CD4-positive, CD25-positive, alpha-beta regulatory T cell (primary cell): ENCODE data around the gene PCED1A. TPM values are rescaled to one million over a fixed set of nuclear protein-coding genes. Genes with fewer than 3 reads are reported as not detected.

Experiments used
- ATAC-seq, 2 donors: fragments of 150-1000 bp; cut with Tn5 transposase; one replicate each; pipeline ENCODE4 v1.10.0; 2021; ENCODE audit warnings: low read depth in 2 of 2, moderate number of reproducible peaks in 2 of 2, moderate library complexity in 1 of 2
- DNase-seq, 3 donors: peaks; one replicate each; pipeline versions ENCODE4 v3.0.0 to v3.0.0-alpha.2; 2012 to 2022; ENCODE audit warnings: mixed read lengths in 1 of 3
- H3K27ac ChIP-seq: one replicate; pipeline ENCODE4 v1.7.0; 2013; ENCODE audit warnings: mild to moderate bottlenecking, low read length; ENCODE audit not compliant: insufficient read depth, poor library complexity, severe bottlenecking
- H3K27me3 ChIP-seq: one replicate; pipeline ENCODE4 v1.7.0; 2013; ENCODE audit warnings: low read length; ENCODE audit not compliant: control insufficient read depth, insufficient read depth
- H3K36me3 ChIP-seq: one replicate; pipeline ENCODE4 v1.7.0; 2013; ENCODE audit warnings: mild to moderate bottlenecking, low read length, moderate library complexity; ENCODE audit not compliant: control insufficient read depth, insufficient read depth
- H3K4me1 ChIP-seq: 2 replicates; pipeline ENCODE4 v1.7.0; 2013; ENCODE audit warnings: mild to moderate bottlenecking, low read length; ENCODE audit not compliant: insufficient read depth, control insufficient read depth, poor library complexity, severe bottlenecking
- H3K4me3 ChIP-seq: one replicate; pipeline ENCODE4 v1.7.0; 2013; ENCODE audit warnings: low read depth, mild to moderate bottlenecking, low read length, moderate library complexity
- H3K9me3 ChIP-seq, 2 experiments: 1 replicate in 1 of 2; 2 replicates in 1 of 2; pipeline ENCODE4 v1.7.0; 2013; ENCODE audit warnings: low read length in 2 of 2, mild to moderate bottlenecking in 1 of 2, moderate library complexity in 1 of 2; ENCODE audit not compliant: control insufficient read depth in 2 of 2
- H3K27ac Mint-ChIP-seq, 3 donors: one replicate each; pipeline ENCODE4 v1.8.0; 2020 to 2022; ENCODE audit warnings: mild to moderate bottlenecking in 3 of 3, mixed read lengths in 3 of 3, moderate library complexity in 2 of 3
- H3K27me3 Mint-ChIP-seq: one replicate; pipeline ENCODE4 v1.8.0; 2022; ENCODE audit warnings: mild to moderate bottlenecking, mixed read lengths
- H3K36me3 Mint-ChIP-seq: one replicate; pipeline ENCODE4 v1.8.0; 2020; ENCODE audit warnings: mixed read lengths
- H3K4me1 Mint-ChIP-seq, 4 donors: one replicate each; pipeline ENCODE4 v1.8.0; 2020 to 2022; ENCODE audit warnings: mixed read lengths in 4 of 4, mild to moderate bottlenecking in 1 of 4
- H3K4me3 Mint-ChIP-seq, 4 donors: one replicate each; pipeline ENCODE4 v1.8.0; 2020 to 2022; ENCODE audit warnings: mild to moderate bottlenecking in 4 of 4, mixed read lengths in 4 of 4, moderate library complexity in 3 of 4
- H3K9me3 Mint-ChIP-seq, 7 donors: one replicate each; pipeline ENCODE4 v1.8.0; 2020 to 2022; ENCODE audit warnings: mixed read lengths in 7 of 7, mild to moderate bottlenecking in 3 of 7, moderate library complexity in 2 of 7
- polyA plus RNA-seq, 4 donors: library from polyadenylated mRNA; unstranded; fragments of 300-500 nt; fragmentation: Illumina TruSeq; gene quantifications; one replicate each; pipeline ENCODE4 v1.2.3, GENCODE V29; 2021
- total RNA-seq: library from RNA; stranded (reverse); gene quantifications from one replicate; pipeline ENCODE4 v1.2.3, GENCODE V29; 2022

PCED1A gene
- total and polyA plus RNA-seq, 5 donors from 2014 or later, result 17.8 to 47.2 (median 19.8) TPM

DNA sequence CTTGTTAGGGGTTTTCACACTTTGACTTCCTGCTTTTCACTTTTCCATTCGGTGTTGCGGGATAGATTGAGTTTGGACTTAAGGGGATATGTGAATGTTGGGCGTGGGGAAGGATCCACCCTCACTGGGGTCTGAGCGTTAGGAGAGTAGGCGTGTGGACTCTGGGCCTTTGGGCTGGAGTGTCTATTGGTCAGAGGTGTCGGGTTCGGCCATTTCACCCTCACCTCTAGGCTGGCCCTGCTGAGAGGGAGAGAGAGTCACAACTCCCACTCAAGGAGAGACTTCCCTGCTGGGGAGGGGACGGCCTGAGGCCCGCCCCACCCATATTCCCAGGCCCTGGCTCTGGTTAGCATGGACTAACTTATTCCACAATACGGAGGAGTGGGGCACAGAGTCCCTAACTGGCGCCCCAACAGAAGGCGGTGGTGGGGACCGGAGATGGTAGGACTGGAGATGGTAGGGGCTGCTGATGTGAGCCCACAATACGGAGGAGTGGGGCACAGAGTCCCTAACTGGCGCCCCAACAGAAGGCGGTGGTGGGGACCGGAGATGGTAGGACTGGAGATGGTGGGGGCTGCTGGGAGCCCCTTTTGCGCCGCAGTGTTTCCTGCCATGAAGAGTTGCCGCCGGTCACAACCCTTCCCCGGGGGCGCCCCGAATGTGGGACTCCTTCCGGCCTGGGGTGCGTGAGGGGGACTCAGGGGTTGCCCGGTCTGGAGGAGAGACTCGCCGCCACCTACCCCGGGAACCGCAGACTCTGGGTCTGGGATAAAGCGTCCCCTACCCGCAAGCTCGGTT, 31.4 kb upstream of the PCED1A start:
- Mint-ChIP-seq H3K27ac (peak overlapping the region in 2 of 3 donors; percentile 89 to 90), H3K27me3 (peaks cover 4% of the 10 kb centered on the region), H3K4me1 (peaks cover 17 to 51% (median 32%) of the 10 kb centered on the region in 4 donors), H3K36me3 (no peaks in the 10 kb centered on the region), H3K9me3 (no peaks in the 10 kb centered on the region), H3K4me3 (peak overlapping the region; percentile 93 to 96 (median 95))
- Histone ChIP-seq H3K27me3 (no peaks in the 10 kb centered on the region), H3K9me3 (no peaks in the 10 kb centered on the region), H3K36me3 (no peaks in the 10 kb centered on the region), H3K27ac (no peak overlapping the region), H3K4me3 (peak overlapping the region; percentile 86), H3K4me1 (peaks cover 39% of the 10 kb centered on the region)
- ATAC-seq, result no peak
- no peak for DNase-seq

DNA sequence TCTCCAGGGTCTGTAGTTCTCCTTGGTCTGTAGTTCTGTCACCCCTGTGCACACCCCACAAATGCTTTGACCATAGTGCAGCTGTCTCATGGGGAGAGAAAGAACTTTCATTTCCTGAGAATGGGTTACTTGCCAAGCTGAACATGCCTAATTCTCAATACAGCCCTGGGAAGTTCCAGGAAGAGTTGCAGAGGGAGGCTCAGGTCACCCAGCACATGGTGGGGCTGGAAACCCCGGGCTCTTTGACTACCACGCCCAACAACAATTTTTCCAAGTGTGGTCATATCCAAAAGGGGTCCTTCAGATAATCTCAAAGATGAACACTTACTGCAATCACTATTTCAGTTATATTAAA, 30.6 kb upstream of the PCED1A start:
- H3K27me3 Mint-ChIP-seq, result peaks cover 4% of the 10 kb centered on the region
- Histone ChIP-seq H3K4me1 (peaks cover 37% of the 10 kb centered on the region), H3K4me3 (no peak overlapping the region), H3K9me3 (no peaks in the 10 kb centered on the region), H3K36me3 (no peaks in the 10 kb centered on the region), H3K27me3 (no peaks in the 10 kb centered on the region), H3K27ac (no peak overlapping the region)
- H3K36me3 Mint-ChIP-seq, result peaks cover under 1% of the 10 kb centered on the region
- peaks cover 16 to 50% (median 29%) of the 10 kb centered on the region in 4 donors for H3K4me1 Mint-ChIP-seq
- peak overlapping the region in 2 of 4 donors; percentile 67 to 93 for H3K4me3 Mint-ChIP-seq
- DNase-seq (no peak), ATAC-seq (no peak)
- peak overlapping the region in 1 of 3 donors; percentile 89 for H3K27ac Mint-ChIP-seq
- no peaks in the 10 kb centered on the region for H3K9me3 Mint-ChIP-seq

DNA sequence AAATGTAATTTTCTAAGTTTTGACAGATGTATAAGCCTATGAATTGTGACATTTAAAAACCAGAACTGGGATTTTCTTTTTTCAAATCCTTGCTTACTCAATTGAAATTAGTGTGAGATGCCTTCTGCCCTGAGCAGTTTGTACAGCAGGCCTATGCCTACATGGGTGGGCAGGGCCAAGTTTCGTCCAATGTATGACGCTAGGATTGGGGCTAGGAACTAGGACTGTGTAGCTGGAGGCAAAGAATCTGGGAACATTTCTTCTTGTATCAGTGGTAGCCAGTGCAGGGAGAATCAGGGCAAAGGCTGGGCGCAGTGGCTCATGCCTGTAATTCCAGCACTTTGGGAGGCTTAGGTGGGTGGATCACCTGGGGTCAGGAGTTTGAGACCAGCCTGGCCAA, 28.9 kb upstream of the PCED1A start:
- no peak overlapping the region for H3K4me3 Mint-ChIP-seq
- no peak overlapping the region for H3K27ac ChIP-seq
- no peaks in the 10 kb centered on the region for H3K9me3 ChIP-seq
- no peak overlapping the region for H3K27ac Mint-ChIP-seq
- no peak overlapping the region for H3K4me3 ChIP-seq
- H3K36me3 ChIP-seq, result peaks cover 5% of the 10 kb centered on the region
- peaks cover 4% of the 10 kb centered on the region for H3K27me3 Mint-ChIP-seq
- peaks cover 20% of the 10 kb centered on the region for H3K4me1 ChIP-seq
- H3K9me3 Mint-ChIP-seq, result no peaks in the 10 kb centered on the region
- no peaks in the 10 kb centered on the region for H3K27me3 ChIP-seq
- peaks cover 5 to 47% (median 18%) of the 10 kb centered on the region in 4 donors for H3K4me1 Mint-ChIP-seq
- no peak for ATAC-seq
- DNase-seq, result no peak
- H3K36me3 Mint-ChIP-seq, result peaks cover 11% of the 10 kb centered on the region

DNA sequence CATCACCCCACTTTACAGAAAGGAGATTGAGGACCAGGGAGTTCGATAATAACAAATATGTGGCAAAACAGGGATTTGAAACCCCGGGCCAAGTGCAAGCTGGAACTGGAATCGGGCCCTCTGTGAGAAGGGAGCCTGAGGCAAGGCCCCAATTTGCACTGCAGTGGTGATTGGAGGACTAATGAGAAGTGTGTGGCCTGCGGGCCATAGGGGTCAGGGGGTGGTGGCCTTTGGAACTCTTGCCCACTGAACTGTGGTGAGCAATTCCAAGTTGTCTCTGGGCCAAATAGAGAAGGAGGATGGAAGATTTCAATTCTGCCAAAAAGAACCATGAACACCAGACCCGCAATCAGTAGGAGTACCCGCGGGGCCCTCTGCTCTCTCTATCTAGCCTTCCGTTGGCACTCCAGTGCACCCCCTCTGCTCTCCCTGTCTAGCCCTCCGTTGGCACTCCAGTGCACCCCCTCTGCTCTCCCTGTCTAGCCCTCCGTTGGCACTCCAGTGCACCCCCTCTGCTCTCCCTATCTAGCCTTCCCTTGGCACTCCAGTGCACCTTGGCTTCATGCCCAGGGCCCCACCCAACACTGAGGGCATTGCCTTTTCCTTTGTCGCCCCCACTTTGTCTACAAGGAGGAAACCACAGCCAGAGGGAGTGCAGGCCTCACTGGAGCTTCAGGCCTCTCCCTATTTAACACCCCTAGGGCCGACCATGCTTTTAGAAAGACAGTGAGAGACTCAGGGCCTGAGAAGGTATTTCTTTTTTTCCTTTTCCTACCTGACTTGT, 26.8 kb upstream of the PCED1A start:
- H3K4me1 ChIP-seq, result peaks cover 4% of the 10 kb centered on the region
- no peaks in the 10 kb centered on the region for H3K9me3 ChIP-seq
- H3K27me3 Mint-ChIP-seq, result peaks cover 4% of the 10 kb centered on the region
- H3K36me3 Mint-ChIP-seq, result peaks cover 11% of the 10 kb centered on the region
- no peak overlapping the region for H3K4me3 ChIP-seq
- no peaks in the 10 kb centered on the region for H3K27me3 ChIP-seq
- DNase-seq (no peak), ATAC-seq (no peak)
- peaks cover 5% of the 10 kb centered on the region for H3K36me3 ChIP-seq
- peak overlapping the region in 2 of 3 donors; percentile 62 for H3K27ac Mint-ChIP-seq
- peak overlapping the region in 1 of 4 donors; percentile 88 for H3K4me3 Mint-ChIP-seq
- no peaks in the 10 kb centered on the region for H3K9me3 Mint-ChIP-seq
- peaks cover 5 to 41% (median 15%) of the 10 kb centered on the region in 4 donors for H3K4me1 Mint-ChIP-seq
- H3K27ac ChIP-seq, result no peak overlapping the region

DNA sequence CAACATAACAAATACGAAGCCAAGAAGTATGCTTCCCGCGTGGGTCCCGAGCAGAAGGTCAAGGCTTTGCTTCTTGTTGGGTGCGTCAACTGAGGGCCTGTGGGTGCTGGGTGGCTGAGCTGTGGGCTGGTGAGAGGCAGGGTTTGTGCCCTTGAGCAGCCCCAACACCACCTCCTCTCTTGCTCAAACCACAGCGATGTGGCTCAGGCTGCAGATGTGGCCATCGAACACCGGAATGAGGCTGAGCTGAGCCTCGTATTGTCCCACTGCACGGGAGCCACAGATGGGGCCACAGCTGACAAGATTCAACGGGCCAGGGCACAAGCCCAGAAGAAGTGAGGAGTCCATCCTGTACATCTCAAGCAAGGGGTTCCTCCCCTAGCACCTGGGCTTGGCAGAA, 25.8 kb upstream of the PCED1A start:
- H3K4me1 Mint-ChIP-seq, result peaks cover 0 to 36% (median 10%) of the 10 kb centered on the region in 4 donors
- peak overlapping the region in 2 of 3 donors; percentile 62 to 93 for H3K27ac Mint-ChIP-seq
- no peak for ATAC-seq
- no peaks in the 10 kb centered on the region for H3K27me3 Mint-ChIP-seq
- Histone ChIP-seq H3K27ac (no peak overlapping the region), H3K4me1 (no peaks in the 10 kb centered on the region), H3K27me3 (no peaks in the 10 kb centered on the region), H3K4me3 (no peak overlapping the region), H3K9me3 (no peaks in the 10 kb centered on the region), H3K36me3 (peaks cover 13% of the 10 kb centered on the region)
- DNase-seq, result no peak
- H3K4me3 Mint-ChIP-seq, result peak overlapping the region in 1 of 4 donors; percentile 10
- H3K9me3 Mint-ChIP-seq, result no peaks in the 10 kb centered on the region
- peaks cover 13% of the 10 kb centered on the region for H3K36me3 Mint-ChIP-seq

DNA sequence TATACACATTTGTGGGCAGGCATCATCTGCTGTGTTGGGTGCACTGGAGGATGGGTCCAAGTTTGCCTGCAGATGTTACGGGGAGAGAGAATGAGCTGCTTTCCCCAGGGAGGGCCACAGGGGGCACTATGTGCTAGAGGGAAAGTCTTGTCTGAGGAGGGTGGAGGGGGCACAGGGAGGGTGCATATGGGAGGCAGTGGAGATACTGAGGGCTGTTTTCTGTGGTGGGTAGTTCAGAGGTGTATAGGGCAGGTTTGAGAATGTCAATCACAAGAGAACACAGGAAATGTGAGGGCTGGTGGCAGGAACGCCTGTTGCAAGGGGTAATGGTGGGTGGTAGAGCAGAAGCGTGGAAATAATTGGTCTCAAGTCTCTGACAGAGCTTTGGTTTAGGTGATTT, 25.2 kb upstream of the PCED1A start:
- Histone ChIP-seq H3K4me1 (no peaks in the 10 kb centered on the region), H3K9me3 (no peaks in the 10 kb centered on the region), H3K36me3 (peaks cover 17% of the 10 kb centered on the region), H3K4me3 (no peak overlapping the region), H3K27me3 (no peaks in the 10 kb centered on the region), H3K27ac (no peak overlapping the region)
- ATAC-seq, result peak; percentile 37 to 42
- peaks cover 18% of the 10 kb centered on the region for H3K36me3 Mint-ChIP-seq
- no peaks in the 10 kb centered on the region for H3K27me3 Mint-ChIP-seq
- peak in 2 of 3 donors; percentile 19 to 60 for DNase-seq
- no peaks in the 10 kb centered on the region for H3K9me3 Mint-ChIP-seq
- H3K4me1 Mint-ChIP-seq, result peaks cover 0 to 32% (median 10%) of the 10 kb centered on the region in 4 donors
- H3K4me3 Mint-ChIP-seq, result peak overlapping the region in 3 of 4 donors; percentile 10 to 59 (median 57)
- H3K27ac Mint-ChIP-seq, result peak overlapping the region in 2 of 3 donors; percentile 84 to 93

DNA sequence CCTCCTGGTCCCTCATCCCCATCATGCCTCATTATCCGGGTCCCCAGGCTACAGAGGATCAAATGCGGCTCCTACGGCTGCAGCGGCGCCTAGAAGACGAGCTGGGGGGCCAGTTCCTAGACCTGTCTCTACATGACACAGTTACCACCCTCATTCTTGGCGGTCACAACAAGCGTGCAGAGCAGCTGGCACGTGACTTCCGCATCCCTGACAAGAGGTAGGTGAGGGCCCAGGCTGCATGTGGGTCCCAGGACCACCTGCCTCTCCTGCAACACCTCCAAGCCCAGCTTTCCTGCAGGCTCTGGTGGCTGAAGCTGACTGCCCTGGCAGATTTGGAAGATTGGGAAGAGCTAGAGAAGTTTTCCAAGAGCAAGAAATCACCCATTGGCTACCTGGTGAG, 24.6 kb upstream of the PCED1A start:
- Histone ChIP-seq H3K9me3 (no peaks in the 10 kb centered on the region), H3K27me3 (no peaks in the 10 kb centered on the region), H3K4me1 (no peaks in the 10 kb centered on the region), H3K4me3 (no peak overlapping the region), H3K27ac (no peak overlapping the region), H3K36me3 (peaks cover 20% of the 10 kb centered on the region)
- peak overlapping the region in 1 of 4 donors; percentile 50 for H3K4me3 Mint-ChIP-seq
- no peaks in the 10 kb centered on the region for H3K27me3 Mint-ChIP-seq
- H3K27ac Mint-ChIP-seq, result peak overlapping the region in 2 of 3 donors; percentile 84 to 93
- H3K9me3 Mint-ChIP-seq, result no peaks in the 10 kb centered on the region
- no peak for DNase-seq
- H3K4me1 Mint-ChIP-seq, result peaks cover 0 to 32% (median 10%) of the 10 kb centered on the region in 4 donors
- H3K36me3 Mint-ChIP-seq, result peaks cover 18% of the 10 kb centered on the region
- ATAC-seq, result no peak
